DOHH2 (cell line): Measurements from ENCODE around the gene KIR2DL3.
"Not testable (repeated sequence)": the region's sequence is repeated elsewhere in the genome, so short reads cannot be mapped to it uniquely, and the experiment has no call there.

Experiments used
- EZH2phosphoT487 ChIP-seq: fragments of 200-600 bp; sonication (generic); IDR thresholded peaks from 2 replicates; pipeline ENCODE4 v1.6.1; 2017; ENCODE audit warnings: borderline replicate concordance, mild to moderate bottlenecking, antibody characterized with exemption, low read length, moderate library complexity, mixed read lengths
- TF ChIP-seq, protein P1 (sequence below): fragments of 200-600 bp; sonication (generic); IDR thresholded peaks from one replicate; pipeline ENCODE4 v1.5.1; 2014; ENCODE audit warnings: antibody characterized with exemption, mild to moderate bottlenecking, low read depth, low read length; ENCODE audit not compliant: poor library complexity, severe bottlenecking

- not testable (repeated sequence) for TF ChIP-seq EZH2phosphoT487
- TF ChIP-seq, protein P1, sequence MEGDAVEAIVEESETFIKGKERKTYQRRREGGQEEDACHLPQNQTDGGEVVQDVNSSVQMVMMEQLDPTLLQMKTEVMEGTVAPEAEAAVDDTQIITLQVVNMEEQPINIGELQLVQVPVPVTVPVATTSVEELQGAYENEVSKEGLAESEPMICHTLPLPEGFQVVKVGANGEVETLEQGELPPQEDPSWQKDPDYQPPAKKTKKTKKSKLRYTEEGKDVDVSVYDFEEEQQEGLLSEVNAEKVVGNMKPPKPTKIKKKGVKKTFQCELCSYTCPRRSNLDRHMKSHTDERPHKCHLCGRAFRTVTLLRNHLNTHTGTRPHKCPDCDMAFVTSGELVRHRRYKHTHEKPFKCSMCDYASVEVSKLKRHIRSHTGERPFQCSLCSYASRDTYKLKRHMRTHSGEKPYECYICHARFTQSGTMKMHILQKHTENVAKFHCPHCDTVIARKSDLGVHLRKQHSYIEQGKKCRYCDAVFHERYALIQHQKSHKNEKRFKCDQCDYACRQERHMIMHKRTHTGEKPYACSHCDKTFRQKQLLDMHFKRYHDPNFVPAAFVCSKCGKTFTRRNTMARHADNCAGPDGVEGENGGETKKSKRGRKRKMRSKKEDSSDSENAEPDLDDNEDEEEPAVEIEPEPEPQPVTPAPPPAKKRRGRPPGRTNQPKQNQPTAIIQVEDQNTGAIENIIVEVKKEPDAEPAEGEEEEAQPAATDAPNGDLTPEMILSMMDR: not testable (repeated sequence)
Observed at GRCh38 chr19:54786091-54786723, 47.9 kb downstream of the KIR2DL3 start.
